Measurements from ENCODE around the gene ETS2.

GRCh38 chr21:38777015-38777414, 28.7 kb upstream of the ETS2 start:
- TF ChIP-seq CTCF (IDR thresholded peaks at IDR 0.05; ENCODE audit: insufficient read depth, low read depth, low read length), result no peak
- no peak for TF ChIP-seq EZH2 (IDR thresholded peaks at IDR 0.05; ENCODE audit: insufficient read depth, low read length)

Data from astrocyte (in vitro differentiated cells and primary cell).